ENCODE results near the gene MTUS2. TPM values are rescaled to one million over a fixed set of nuclear protein-coding genes. Genes with fewer than 3 reads are reported as not detected.

The MTUS2 gene
- total RNA-seq, 1 experiment from 2014 or later = 0.35 TPM

GRCh38 chr13:28831117-28831516 lies 11.0 kb downstream of the MTUS2 start:
- no peak overlapping the region for H2AK5ac ChIP-seq (ENCODE audit: insufficient read length, low read length)
- TF ChIP-seq, protein P1, sequence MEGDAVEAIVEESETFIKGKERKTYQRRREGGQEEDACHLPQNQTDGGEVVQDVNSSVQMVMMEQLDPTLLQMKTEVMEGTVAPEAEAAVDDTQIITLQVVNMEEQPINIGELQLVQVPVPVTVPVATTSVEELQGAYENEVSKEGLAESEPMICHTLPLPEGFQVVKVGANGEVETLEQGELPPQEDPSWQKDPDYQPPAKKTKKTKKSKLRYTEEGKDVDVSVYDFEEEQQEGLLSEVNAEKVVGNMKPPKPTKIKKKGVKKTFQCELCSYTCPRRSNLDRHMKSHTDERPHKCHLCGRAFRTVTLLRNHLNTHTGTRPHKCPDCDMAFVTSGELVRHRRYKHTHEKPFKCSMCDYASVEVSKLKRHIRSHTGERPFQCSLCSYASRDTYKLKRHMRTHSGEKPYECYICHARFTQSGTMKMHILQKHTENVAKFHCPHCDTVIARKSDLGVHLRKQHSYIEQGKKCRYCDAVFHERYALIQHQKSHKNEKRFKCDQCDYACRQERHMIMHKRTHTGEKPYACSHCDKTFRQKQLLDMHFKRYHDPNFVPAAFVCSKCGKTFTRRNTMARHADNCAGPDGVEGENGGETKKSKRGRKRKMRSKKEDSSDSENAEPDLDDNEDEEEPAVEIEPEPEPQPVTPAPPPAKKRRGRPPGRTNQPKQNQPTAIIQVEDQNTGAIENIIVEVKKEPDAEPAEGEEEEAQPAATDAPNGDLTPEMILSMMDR (conservative IDR thresholded peaks at IDR 0.05) = no peak
- H3K79me2 ChIP-seq (ENCODE audit: insufficient read depth, low read length) = no peaks in the 10 kb centered on the region
- H2BK120ac ChIP-seq (ENCODE audit: low read depth, low read length, poor library complexity, severe bottlenecking) = no peak overlapping the region
- no peak for DNase-seq
- Mint-ChIP-seq H3K27me3 (ENCODE audit: low read depth) (peaks cover 16% of the 10 kb centered on the region), H3K4me3 (no peak overlapping the region), H3K9me3 (peaks cover 40 to 49% of the 10 kb centered on the region in 2 experiments), H3K36me3 (ENCODE audit: insufficient read depth in 1 of 3, low read depth in 3 of 3) (peaks cover 7 to 30% (median 8%) of the 10 kb centered on the region in 3 experiments; a peak in 5 of 7 replicates), H3K27ac (no peak overlapping the region), H3K4me1 (no peaks in the 10 kb centered on the region)
- H3K9ac ChIP-seq (ENCODE audit: extremely low read depth, insufficient read length, low read length) = no peak overlapping the region
- H3K4me2 ChIP-seq (ENCODE audit: insufficient read depth, insufficient read length, low read length) = no peak overlapping the region
- H2AFZ ChIP-seq (ENCODE audit: low read length) = no peak overlapping the region
- no peak overlapping the region for H4K91ac ChIP-seq (ENCODE audit: insufficient read length, low read depth, low read length)
- H3T11ph ChIP-seq (ENCODE audit: low read length) = no peak overlapping the region
- H3K4me1 ChIP-seq (ENCODE audit: insufficient read depth, low read length) = no peaks in the 10 kb centered on the region
- no peak overlapping the region for H2BK20ac ChIP-seq (ENCODE audit: low read depth, low read length, poor library complexity, severe bottlenecking)
- H3K4ac ChIP-seq (ENCODE audit: low read depth, low read length) = no peak overlapping the region
- no peaks in the 10 kb centered on the region for H3K9me3 ChIP-seq (ENCODE audit: control insufficient read depth, low read depth, low read length)
- WGBS (ENCODE audit: extremely low coverage, insufficient read length, low lambda C conversion rate) = no CpG with 5 or more reads among the region's 3 CpGs
- no peak overlapping the region for H2BK15ac ChIP-seq (ENCODE audit: low read depth, low read length)
- no peaks in the 10 kb centered on the region for H3K79me1 ChIP-seq (ENCODE audit: insufficient read depth, low read depth, low read length, poor library complexity, severe bottlenecking)
- no peaks in the 10 kb centered on the region for H4K20me1 ChIP-seq (ENCODE audit: control insufficient read depth, insufficient read depth, insufficient read length)
- no peak overlapping the region for H3K23ac ChIP-seq (ENCODE audit: insufficient read length, low read depth, low read length)
- no peak overlapping the region for H2BK12ac ChIP-seq (ENCODE audit: insufficient read length, low read depth, low read length)
- no peak overlapping the region for H3K27ac ChIP-seq (ENCODE audit: insufficient read length, low read depth, low read length)
- no peak overlapping the region for H3K56ac ChIP-seq (ENCODE audit: insufficient read length, low read depth, low read length)
- no peak overlapping the region for H4K5ac ChIP-seq (ENCODE audit: insufficient read length, low read depth, low read length)
- H3K18ac ChIP-seq (ENCODE audit: insufficient read length, low read depth, low read length) = no peak overlapping the region
- H3K14ac ChIP-seq (ENCODE audit: insufficient read depth, low read length) = no peak overlapping the region
- H3K23me2 ChIP-seq (ENCODE audit: insufficient read length, low read depth, low read length, poor library complexity, severe bottlenecking) = no peaks in the 10 kb centered on the region
- no peak overlapping the region for H2BK5ac ChIP-seq (ENCODE audit: insufficient read length, low read length)
- H4K8ac ChIP-seq (replicated peaks; ENCODE audit: insufficient read length, low read depth, low read length) = no peak overlapping the region
- no peaks in the 10 kb centered on the region for H3K27me3 ChIP-seq (ENCODE audit: insufficient read depth, low read length)

Measured in H9 (cell line).